Measurements from ENCODE around the gene RPL32.
"Not testable (repeated sequence)": the region's sequence is repeated elsewhere in the genome, so short reads cannot be mapped to it uniquely, and the experiment has no call there.

The RPL32 gene

DNA sequence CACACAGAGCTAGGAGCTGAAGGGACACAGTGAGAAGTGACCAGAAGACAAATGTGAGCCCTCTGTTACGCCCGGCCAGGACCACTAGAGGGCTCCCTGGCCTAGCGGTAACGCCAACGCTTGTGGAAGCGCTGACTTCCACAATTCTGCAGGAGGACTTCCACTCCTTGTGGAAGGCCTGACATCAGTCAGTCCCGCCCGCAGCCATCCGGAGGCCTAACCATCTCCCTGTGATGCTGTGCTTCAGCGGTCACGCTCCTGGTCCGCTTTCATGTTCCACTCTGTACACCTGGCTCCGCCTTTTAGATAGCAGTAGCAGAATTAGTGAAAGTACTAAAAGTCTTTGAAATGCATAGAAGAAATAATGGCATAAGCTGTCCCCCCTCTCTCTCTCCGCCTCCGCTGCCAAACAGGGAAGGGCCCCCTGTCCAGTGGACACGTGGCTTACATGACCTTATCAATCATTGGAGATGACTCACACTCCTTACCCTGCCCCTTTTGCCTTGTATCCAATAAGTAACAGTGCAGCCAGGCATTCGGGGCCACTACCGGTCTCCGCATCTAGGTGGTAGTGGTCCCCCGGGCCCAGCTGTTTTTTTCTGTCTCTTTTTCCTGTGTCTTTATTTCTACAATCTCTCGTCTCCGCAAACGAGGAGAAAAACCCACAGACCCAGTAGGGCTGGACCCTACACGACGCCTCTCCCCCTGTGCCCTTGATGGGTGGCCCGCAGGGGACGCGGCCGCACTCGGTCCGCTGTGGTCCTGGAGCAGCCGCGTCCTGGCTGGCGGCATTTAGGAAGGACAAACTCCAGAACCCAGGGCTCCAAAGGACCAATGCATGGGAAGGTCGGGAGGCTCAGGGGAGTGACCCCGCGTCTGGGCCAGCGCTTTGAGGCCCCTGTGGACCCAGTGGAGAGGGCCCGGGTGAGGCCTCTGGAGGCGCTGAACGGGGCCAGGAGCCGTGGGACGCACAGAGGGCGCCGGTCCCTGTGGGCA is 27.0 kb upstream of the RPL32 start:
- peak; percentile 10 for DNase-seq (ENCODE audit: low read depth, low spot score)

DNA sequence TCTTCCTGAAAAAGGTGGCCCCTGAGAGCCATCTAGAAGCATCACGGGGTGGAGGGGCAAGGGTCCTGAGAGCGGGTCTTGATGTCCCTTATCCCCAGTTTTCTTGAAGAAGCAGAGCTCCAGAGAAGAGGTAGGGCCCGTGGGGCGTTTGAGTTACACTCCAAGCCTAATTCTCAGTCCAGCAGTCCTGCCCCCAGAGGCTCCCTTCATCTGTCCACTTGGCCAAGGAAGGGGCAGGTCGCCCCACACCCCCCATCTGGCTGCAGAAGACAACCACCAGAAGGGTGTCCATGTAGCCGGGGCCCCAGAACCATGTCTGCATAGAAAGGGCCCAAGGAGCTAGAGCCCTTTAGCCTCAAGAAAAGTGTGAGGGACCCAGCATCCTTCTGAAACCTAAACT is 25.5 kb upstream of the RPL32 start:
- DNase-seq (ENCODE audit: low read depth, low spot score), result no peak

DNA sequence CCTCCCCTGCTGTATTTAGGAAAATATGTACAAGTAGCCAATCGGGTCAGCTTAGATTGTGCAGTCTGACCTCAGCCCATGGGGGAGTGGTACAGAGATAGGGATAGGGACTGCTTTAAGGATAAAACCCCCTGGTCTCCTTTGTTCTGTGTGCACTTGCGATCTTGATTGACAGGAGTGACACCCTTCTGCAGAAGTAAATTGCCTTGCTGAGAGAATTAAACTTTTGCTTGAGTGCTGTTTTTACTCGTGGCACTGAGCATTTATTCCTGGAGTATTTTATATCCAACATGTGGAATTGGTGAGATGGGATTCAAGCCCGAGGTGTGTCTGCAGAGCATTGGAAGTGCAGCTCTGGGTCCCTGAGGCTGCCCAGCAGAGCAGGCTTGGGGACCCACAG is 23.9 kb upstream of the RPL32 start:
- DNase-seq (ENCODE audit: low read depth, low spot score), result no peak

DNA sequence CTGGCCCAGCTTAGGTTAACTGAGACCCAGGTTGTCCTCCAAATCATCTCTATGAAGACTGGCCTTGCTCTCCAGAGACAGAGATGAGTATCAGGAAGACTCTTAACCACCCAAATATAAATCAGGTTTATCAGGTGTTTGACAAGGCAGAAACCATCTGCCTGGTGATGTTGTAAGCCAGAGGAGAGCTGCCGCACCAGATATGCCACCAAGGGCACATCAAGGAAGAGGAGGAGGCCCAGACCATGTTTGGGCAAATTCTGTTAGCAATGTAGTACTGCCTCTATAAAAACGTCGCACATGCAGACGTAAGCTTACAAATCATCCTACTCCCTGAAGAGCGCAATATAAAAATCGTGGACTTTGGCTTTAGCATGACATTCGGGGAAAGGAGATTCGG is 21.0 kb upstream of the RPL32 start:
- no peak for DNase-seq (ENCODE audit: low read depth, low spot score)

DNA sequence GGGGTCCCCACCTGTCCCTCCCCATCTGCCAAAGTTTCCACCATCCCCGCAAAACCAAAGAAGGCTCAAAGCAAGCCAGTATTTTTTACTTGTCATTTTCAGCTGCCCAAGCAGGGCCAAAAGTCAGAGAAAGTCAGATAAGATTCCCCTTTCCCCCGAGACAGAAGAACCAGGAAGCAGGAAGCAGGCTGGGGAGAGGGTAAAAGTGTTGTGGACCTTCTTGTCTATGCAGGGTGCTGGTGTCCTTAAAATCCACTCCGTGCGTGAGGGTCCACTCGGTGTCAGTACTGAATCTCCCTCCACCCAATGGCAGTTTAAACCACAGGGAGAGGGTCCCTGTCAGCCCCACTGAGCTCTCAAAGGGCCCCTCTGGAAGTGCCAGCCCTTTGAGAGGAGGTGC is 20.2 kb upstream of the RPL32 start:
- no peak for DNase-seq (ENCODE audit: low read depth, low spot score)

DNA sequence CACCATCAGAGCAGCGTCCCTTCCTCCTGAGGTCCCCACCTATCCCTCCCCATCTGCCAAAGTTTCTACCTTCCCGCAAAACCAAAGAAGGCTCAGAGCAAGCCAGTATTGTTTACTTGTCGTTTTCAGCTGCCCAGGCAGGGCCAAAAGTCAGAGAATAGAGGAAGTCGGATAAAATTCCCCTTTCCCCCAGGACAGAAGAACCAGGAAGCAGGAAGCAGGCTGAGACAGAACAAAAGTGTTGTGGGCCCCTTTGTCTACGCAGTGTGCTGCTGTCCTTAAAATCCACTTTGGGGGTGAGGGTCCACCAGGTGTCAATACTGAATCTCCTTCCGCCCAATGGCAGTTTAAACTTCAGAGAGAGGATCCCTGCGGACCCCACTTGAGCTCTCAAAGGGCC is 18.5 kb upstream of the RPL32 start:
- DNase-seq (ENCODE audit: low read depth, low spot score), result no peak

DNA sequence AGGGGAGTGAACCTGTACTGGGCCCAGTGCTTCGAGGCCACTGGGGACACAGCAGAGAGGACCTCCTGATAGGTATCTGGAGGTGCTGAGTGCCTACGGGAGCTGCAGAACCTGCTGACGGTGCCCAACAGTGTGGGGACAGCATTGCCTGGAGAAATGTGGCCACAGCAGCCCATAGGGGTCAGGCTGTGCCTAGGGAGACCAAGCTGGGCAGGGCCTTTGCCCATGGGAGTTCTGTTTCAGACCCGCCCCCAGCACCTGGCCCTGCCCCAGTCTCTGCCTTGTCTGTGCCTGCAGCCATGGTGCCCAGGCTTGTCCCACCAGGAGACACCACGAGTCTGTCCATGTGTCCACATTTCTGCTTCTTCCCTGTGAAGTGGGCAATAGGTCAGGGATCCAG is 15.3 kb upstream of the RPL32 start:
- DNase-seq (ENCODE audit: low read depth, low spot score), result no peak

DNA sequence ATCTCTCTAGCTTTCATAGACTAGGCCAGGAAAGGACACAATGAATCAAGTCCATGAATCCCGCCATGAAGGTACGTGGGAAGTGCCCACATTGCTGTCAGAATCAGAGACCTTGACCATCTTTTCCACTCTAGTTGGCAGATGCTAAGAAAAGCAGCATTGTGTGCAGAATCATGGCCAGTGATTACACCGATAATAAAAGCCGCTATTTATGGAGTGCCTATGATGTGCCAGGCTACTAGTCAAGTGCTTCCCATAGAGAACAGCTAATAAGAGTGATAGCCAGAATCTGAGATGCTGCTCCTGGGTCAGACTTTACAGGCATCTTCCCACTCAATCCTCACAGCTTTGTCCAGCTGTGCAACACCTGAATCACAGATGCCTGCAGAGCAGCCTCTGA is 13.2 kb upstream of the RPL32 start:
- no peak for DNase-seq (ENCODE audit: low read depth, low spot score)

DNA sequence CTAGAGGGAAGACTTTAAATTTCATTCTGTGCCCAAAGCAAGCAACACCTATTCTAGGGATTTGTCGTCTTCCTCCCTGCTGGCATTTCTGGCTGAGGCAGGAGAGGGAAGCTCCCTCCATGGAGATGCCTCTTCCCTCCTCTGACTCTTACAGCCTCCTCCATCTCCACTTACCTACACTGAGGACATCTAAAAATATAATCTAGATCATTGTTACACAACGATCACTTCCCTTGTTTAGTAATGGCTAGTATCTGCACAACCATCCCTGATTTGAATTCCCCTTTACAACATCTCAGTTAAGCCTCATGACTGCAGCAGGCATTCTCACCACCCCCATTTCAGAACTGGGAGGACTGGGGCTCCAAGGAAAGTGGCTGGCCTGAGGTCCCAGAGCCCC is 12.5 kb upstream of the RPL32 start:
- not testable (repeated sequence) for DNase-seq (ENCODE audit: low read depth, low spot score)

DNA sequence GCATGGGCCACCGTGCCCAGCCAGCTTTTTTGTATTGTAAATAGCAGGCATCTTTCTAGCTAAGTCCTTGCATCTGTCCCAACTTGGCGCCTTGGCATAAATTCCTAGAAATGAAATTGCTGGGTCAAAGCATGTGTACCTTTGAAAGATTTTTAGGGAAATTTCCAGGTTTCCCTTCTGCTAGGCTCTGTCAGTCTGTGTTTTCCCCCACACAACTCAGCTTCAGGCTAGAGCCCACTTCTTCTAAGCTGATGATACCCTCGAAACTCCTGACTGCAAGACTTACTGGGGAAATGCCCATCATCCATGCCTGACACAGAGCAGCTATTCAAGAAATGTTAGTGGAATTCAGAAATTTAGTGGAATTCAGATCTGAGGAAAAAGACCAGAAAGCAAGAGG is 10.8 kb upstream of the RPL32 start:
- DNase-seq (ENCODE audit: low read depth, low spot score), result no peak

DNA sequence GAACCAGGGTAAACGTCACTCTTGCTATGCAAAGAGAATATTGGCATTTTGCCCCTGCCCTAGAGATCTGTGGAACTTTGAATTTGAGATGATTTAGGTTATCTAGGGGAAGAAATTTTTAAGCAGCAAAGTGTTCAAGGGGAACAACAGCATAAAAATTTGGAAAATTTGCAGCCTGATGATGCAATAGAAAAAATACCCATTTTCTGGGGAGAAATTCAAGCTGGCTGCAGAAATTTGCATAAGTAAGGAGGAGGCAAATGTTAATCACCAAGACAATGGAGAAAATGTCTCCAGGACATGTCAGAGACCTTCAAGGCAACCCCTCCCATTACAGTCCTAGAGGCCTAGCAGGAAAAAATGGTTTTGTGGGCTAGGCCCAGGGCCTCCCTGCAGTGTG is 4.4 kb upstream of the RPL32 start:
- DNase-seq (ENCODE audit: low read depth, low spot score), result no peak

DNA sequence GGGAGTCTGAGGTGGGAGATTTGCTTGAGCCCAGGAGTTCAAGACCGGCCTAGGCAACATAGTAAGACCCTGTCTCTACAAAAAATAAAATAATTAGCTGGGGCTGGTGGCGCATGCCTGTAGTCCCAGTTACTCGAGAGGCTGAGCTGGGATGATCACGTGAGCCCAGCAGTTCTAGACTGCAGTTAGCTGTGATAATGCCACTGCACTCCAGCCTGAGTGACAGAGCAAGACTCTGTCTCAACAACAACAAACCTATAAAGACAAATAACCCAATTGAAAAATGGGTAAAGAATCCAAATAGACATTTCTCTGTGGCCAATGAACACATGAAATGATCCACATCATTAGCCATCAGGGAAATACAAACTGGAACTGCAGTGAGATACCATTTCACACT is 1.1 kb upstream of the RPL32 start:
- no peak for DNase-seq (ENCODE audit: low read depth, low spot score)

DNA sequence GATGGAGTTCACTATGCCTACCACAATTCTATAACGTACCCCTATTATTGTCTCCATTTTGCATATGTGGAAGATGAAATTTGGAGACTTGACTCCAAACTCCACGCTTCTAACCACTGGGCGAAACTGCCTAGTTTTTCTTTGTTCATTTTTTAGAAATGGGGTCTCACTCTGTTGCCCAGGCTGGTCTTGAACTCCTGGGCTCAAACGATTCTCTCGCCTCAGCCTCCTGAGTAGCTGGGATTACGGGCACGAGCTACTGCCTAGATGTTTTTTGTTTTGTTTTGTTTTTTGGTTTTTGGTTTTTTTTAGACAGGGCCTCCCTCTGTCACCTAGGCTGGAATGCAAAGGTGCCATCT is 584 bp upstream of the RPL32 start:
- no peak for DNase-seq (ENCODE audit: low read depth, low spot score)

DNA sequence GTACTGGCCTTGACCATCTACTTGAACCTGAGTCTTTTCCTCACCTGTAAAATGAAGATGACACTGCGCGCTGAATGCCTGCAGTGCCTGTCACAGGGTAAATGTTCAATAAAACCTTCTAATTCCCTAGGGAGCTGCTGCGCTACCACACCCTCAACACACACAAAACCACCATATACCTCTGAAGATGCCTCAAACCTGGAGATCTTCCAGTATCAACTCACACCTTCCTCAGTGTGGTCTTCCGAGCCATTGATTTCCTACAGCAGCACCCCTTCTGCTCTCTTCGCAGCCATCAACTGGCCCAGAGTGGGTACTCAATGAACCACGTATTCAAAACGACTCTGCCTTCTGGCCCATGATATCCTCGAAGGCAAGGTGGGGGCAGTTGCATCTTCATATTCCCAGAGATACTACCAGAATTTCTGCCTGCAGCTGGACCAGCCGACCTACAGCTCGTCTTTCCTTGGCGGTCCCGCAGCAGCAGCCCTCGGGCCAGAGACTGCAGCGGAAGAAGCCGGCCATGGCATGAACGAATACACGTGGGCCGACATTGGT is 695 bp downstream of the RPL32 start:
- DNase-seq (ENCODE audit: low read depth, low spot score), result no peak

DNA sequence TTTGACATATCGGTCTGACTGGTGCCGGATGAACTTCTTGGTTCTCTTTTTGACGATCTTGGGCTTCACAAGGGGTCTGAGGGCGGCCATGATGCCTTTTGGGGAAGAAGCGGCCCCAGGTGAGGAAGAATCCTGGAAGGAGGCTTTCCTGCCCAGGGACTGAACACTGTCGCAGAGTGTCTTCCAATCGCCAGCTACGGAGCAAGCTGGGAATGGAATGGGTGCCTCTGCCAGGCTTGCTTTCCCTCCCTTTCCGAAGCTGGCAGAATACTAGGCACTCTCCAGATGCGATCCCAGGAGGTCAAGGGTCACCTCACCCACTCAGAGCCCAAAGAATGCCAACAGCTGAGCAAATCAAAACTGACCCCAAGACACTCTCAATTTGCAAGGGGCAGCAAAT is 1.2 kb downstream of the RPL32 start:
- not testable (repeated sequence) for DNase-seq (ENCODE audit: low read depth, low spot score)

DNA sequence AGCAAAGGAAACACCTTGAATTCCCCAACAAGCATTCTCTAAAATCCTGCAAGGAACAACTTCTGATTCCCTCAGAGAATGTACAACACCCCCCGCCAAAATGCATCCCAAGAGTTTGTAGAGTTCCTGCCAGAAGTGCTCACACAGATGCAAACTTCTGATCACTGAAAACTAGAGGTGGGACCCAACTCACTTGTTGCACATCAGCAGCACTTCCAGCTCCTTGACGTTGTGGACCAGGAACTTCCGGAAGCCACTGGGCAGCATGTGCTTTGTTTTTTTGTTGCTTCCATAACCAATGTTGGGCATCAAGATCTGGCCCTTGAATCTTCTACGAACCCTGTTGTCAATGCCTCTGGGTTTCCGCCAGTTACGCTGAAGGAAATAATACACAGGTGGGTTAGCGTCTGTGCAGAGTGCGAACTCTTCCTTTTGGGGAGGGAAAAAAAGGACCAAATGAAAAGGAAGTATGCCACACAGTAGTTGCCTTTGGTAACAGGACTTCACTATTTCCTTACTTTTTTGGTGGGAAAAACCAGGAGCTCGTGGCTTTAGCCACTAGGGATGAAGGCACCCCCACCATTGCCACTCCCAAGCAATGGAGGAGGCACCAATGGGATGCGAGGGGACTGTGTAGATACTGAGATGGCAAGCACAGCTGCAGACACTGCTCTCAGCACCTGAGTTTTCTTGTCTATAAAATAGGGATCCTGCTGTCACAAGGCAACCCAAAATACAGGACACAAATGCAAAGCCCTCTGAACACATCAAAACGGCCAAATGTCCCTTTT is 2.0 kb downstream of the RPL32 start:
- DNase-seq (ENCODE audit: low read depth, low spot score), result no peak

DNA sequence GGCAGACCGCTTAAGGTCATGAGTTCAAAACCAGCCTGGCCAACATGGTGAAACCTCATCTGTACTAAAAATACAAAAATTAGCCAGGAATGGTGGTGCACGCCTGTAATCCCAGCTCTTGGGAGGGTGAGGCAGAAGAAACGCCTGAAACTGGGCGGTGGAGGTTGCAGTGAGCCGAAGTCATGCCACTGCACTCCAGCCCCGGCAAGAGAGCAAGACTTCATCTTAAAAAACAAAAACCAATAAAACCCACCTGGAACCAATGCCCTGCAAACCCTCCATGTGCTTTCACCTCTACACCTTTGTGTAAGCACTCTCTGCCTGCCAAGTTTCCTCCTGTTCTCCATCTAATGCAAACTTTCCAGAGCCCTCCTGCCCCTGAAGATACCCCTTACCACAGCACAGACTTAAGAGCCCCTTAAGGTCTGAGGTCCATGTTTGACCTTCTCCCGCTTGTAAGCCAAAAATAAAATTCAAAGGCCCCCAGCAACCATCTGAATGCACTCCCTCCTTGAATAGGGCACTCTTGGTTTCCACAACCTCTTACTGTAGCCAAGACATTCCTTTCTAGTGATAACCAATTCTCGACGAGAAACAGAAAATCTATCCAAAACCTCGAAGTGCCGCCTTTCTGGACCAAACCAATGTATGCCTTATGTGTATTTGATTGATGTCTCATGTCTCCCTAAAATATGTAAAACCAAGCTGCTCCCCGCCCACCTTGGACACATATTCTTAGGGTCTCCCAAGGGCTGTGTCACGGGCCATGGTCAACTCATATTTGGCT is 3.0 kb downstream of the RPL32 start:
- DNase-seq (ENCODE audit: low read depth, low spot score), result no peak

DNA sequence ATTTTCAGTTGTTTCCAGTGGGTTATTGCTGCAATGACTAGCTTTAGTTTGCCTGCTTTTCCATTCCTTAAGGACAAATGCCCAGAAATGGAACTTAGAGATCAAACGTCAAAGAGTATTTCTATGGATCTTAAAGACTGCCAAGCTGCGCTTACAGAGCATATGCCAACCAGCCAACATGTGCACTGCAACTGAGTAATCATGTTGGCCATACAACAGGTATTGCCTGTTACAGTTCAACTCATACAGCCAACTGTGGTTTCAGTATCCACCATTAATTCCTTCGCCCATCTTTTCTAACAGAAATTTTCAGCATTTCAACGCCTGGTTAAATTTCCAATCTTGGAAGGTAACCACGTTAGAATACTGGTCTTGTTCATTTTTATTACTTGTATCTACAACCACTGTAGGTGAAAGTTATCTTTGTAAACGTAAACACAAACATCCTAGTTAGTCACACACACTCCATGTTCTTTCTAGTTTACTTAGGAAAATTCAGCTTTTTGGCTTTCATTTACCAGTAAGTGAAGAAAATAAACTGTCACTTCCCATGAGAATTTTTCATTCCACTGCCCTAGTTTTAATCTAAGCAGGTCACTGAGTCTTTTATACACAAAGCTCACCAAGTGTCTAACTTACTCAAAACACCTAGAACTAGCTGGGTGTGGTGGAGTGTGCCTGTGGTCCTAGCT is 3.9 kb downstream of the RPL32 start:
- DNase-seq (ENCODE audit: low read depth, low spot score), result no peak

DNA sequence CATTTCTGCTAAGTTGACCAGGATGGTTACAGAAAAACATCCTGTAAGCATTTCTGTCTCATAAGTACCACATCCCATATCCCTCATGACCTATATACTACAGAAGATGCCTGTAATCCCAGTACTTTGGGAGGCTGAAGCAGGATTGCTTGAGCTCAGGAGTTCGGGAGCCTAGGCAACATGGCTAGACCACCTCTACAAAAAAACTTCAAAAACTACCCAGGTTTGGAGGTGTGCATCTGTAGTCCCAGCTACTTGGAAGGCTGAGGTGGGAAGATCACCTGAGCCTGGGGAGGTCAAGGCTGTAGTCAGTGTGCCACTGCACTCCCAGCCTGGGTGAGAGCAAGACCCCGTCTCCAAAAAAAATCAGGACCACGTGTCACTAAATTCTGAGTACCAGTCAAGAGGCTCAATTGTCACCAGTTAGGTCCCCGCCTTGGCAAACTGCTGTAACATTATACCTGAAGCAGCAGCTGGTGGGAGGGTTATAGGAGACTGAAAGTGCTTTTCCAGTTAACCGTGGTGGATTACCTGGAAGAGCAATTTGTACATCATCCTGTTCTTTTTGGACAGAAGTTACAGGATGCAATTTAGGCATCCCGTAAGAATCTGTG is 6.2 kb downstream of the RPL32 start:
- DNase-seq (ENCODE audit: low read depth, low spot score), result no peak

DNA sequence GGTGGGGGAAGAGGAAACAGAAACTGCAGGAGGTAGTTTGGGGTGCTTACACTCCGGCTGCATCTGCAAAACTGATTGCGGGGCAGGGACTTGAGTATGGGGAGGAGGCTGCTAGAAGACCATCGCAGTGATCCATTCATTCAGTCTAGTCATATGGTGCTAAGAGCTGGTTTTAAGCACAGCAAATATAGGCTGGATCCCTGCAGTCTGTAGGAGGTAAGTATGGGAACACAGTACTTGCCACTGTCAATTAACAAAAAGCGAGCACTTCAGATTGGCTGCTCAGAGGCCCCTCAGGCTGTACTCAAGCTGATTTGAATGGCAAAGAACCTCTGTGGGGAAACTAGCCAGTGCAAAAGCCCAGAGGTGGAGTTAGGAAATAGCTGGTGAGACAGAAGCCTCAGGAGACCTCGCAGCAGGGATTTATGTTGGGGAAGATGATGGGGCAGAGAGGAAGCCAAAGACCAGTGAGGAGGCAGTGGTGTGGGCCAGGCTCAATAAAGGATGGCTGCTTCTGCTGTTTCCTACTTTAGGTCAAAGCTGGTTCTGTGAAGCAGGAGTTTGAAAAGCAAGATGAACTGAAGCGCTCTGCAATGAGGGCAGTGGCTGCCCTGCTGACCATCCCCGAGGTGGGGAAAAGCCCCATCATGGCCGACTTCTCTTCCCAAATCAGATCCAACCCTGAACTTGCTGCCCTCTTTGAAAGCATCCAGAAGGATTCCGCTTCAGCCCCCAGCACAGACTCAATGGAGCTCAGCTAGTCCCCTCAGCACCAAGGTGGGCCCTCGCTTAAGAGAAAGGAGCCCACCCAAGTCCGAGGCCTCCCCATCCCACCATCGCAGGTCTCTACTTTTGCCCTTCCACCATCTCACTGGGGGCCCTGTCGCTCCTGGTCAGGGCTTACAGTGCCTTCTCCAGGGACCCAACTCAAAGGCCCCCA is 7.9 kb downstream of the RPL32 start:
- DNase-seq (ENCODE audit: low read depth, low spot score), result no peak
